H1 (cell line): Measurements from ENCODE around the gene LRRC74B. TPM values are rescaled to one million over a fixed set of nuclear protein-coding genes. Genes with fewer than 3 reads are reported as not detected.

Experiments
- CBX5 ChIP-seq: fragments of 300-800, 300-1000 bp; sonication (generic); IDR thresholded peaks from 2 replicates; pipeline ENCODE4 v1.7.1; 2016; ENCODE audit warnings: antibody characterized with exemption, low read length, low read depth
- EP300 ChIP-seq, 2 experiments: IDR thresholded peaks; 1 replicate in 1 of 2; 2 replicates in 1 of 2; pipeline ENCODE4 v1.6.1; 2011 to 2012; ENCODE audit warnings: low read depth in 2 of 2, low read length in 2 of 2, mild to moderate bottlenecking in 2 of 2, borderline replicate concordance in 1 of 2, inconsistent platforms in 1 of 2, moderate library complexity in 1 of 2
- HDAC6 ChIP-seq: IDR thresholded peaks from one replicate; pipeline ENCODE4 v1.7.1; 2012; ENCODE audit warnings: low read depth, mild to moderate bottlenecking, inconsistent platforms, low read length, moderate library complexity
- KDM4A ChIP-seq: IDR thresholded peaks from one replicate; pipeline ENCODE4 v1.7.1; 2012; ENCODE audit warnings: low read depth, mild to moderate bottlenecking, moderate library complexity, low read length, inconsistent platforms; ENCODE audit not compliant: severe bottlenecking
- NRF1 ChIP-seq: IDR thresholded peaks from 2 replicates; pipeline ENCODE4 v1.6.1; 2011; ENCODE audit warnings: mild to moderate bottlenecking, low read depth, low read length, improper control_type of control experiment
- SAP30 ChIP-seq: fragments of 300-600 bp; sonication (generic); IDR thresholded peaks from 2 replicates; pipeline ENCODE4 v1.7.1; 2012; ENCODE audit warnings: low read length, moderate library complexity, mild to moderate bottlenecking, inconsistent platforms; ENCODE audit not compliant: insufficient read depth, insufficient replicate concordance
- SUZ12 ChIP-seq: fragments of 200-600 bp; sonication (generic); IDR thresholded peaks from 2 replicates; pipeline ENCODE4 v1.6.1; 2012; ENCODE audit warnings: mild to moderate bottlenecking, inconsistent platforms, low read length, moderate library complexity, mixed read lengths
- polyA plus RNA-seq, 7 experiments: library from polyadenylated mRNA; depleted of rRNA in 3 of 7; stranded (reverse) in 5 of 7; unstranded in 2 of 7; fragments of >200 nt in 5 of 7; fragments of 200-250 nt in 2 of 7; gene quantifications; 1 replicate in 5 of 7; 2 replicates in 1 of 7; 4 replicates in 1 of 7; pipeline versions ENCODE4 v1.2.1 to v1.2.3, GENCODE V29; 2011 to 2013; ENCODE audit warnings: missing spikeins in 2 of 7, mixed read lengths in 2 of 7
- total RNA-seq: library from RNA; stranded (reverse); fragmentation: NEBNext Ultra II Directional; extraction: Animal tissue kit (Norgen Biotek cat#: 25700); gene quantifications from 2 replicates; pipeline ENCODE4 v1.2.1, GENCODE V29; 2021
- TF ChIP-seq, protein P1 (sequence below): IDR thresholded peaks from 2 replicates; pipeline ENCODE4 v1.6.1; 2012; ENCODE audit warnings: low read length, inconsistent platforms
- TF ChIP-seq, protein P2 (sequence below): IDR thresholded peaks from 2 replicates; pipeline ENCODE4 v1.6.1; 2011; ENCODE audit warnings: low read length, improper control_type of control experiment

Gene LRRC74B
- total and polyA plus RNA-seq, 2 of the 8 experiments (the other 6 are each of a cell fraction or from before 2014, with no cell fraction given) = not detected

DNA sequence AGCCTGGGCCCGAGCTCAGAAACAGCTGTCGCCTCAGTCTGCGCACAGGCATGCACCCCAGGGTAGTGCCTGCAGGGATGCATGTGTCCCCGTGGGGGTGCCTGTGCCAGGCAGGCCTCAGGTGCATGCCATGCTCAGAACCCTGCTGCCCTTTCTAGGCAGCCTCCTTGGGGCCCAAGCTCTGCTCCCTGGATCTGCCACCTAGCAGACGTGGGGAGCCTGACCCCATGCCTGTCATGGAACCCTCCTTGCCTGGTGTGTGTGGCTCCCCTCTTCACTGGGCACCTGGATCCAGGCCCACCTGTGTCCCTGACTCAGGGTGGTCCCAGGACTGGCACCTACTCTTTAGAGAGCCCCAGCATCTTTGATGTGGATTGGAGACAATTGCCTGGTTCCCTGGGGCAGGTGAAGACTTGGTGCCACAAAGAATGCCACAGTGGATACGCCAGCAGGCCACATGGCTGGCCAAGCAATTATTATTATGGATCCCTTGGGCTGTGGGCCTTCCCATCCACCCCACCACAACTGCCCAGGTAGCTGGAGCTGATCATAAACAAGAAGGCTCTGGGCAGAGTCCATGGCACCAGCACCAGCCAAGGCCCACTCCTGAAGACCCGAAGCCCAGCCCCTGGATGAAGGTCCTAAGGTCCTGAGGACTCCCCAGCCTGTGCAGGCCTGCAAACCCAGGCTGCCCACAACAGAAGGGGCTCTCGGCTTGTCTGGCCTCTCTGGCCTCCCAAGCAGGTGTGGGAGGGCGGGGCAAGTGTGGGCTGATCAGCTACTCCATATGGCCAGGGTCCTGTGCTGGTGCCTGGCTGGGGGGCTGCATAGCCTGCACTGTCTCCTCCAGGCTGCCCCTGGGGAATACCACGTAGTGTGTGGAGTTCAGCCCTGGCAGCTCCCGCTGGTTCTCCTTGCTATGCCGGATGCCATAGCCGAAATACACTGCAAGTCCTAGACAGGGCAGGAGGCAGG, 17.2 kb upstream of the LRRC74B start (continued):
- TF ChIP-seq, protein P1, sequence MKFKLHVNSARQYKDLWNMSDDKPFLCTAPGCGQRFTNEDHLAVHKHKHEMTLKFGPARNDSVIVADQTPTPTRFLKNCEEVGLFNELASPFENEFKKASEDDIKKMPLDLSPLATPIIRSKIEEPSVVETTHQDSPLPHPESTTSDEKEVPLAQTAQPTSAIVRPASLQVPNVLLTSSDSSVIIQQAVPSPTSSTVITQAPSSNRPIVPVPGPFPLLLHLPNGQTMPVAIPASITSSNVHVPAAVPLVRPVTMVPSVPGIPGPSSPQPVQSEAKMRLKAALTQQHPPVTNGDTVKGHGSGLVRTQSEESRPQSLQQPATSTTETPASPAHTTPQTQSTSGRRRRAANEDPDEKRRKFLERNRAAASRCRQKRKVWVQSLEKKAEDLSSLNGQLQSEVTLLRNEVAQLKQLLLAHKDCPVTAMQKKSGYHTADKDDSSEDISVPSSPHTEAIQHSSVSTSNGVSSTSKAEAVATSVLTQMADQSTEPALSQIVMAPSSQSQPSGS = no peak
- TF ChIP-seq HDAC6 = no peak
- TF ChIP-seq CBX5 = no peak
- TF ChIP-seq EP300 (IDR thresholded peaks at IDR 0.05; ENCODE audit: borderline replicate concordance in 1 of 2, low read depth in 2 of 2, low read length in 2 of 2) = no peak
- TF ChIP-seq, protein P2, sequence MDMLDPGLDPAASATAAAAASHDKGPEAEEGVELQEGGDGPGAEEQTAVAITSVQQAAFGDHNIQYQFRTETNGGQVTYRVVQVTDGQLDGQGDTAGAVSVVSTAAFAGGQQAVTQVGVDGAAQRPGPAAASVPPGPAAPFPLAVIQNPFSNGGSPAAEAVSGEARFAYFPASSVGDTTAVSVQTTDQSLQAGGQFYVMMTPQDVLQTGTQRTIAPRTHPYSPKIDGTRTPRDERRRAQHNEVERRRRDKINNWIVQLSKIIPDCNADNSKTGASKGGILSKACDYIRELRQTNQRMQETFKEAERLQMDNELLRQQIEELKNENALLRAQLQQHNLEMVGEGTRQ = no peak
- no peak for TF ChIP-seq SAP30
- no peak for TF ChIP-seq KDM4A
- no peak for TF ChIP-seq NRF1
- no peak for TF ChIP-seq SUZ12
